IMR-90 (cell line): ENCODE measurements around the gene BECN2. TPM values are rescaled to one million over a fixed set of nuclear protein-coding genes. Genes with fewer than 3 reads are reported as not detected.

ENCODE experiments used
- ATAC-seq: fragments of 200-7000 bp; cut with Tn5 transposase; 2 replicates; pipeline ENCODE4 v1.9.1; 2020; ENCODE audit warnings: low read depth, mild to moderate bottlenecking, moderate library complexity
- BruUV-seq: library from RNA; stranded (reverse); fragments of 400-500 nt; replicated peaks from 2 replicates; lab custom pipeline; 2021; lab: Mats Ljungman, UMichigan
- CTCF ChIA-PET: fragments of 300-600 bp; formaldehyde crosslinking; extraction: SDS; loops from one replicate; lab custom pipeline; 2021; ENCODE audit warnings: antibody characterized with exemption; lab: Yijun Ruan, JAX
- POLR2A ChIA-PET: fragments of 300-600 bp; sonication (Branson Sonifier 250); formaldehyde crosslinking; loops from one replicate; lab custom pipeline; 2022; ENCODE audit warnings: antibody characterized with exemption; ENCODE audit not compliant: unreplicated experiment; lab: Charles Lee
- DNase-seq: peaks from one replicate; pipeline ENCODE4 v3.0.0; 2013
- H2AFZ ChIP-seq: replicated peaks from 2 replicates; pipeline ENCODE3; 2013; ENCODE audit warnings: low read length, mild to moderate bottlenecking; ENCODE audit not compliant: poor library complexity
- H2AK5ac ChIP-seq: 2 replicates; pipeline ENCODE4 v1.6.1; 2013; ENCODE audit warnings: low read depth, low read length, inconsistent platforms
- H2AK9ac ChIP-seq: replicated peaks from 2 replicates; pipeline ENCODE3; 2013; ENCODE audit warnings: mild to moderate bottlenecking, low read depth, low read length, moderate library complexity; ENCODE audit not compliant: poor library complexity
- H2BK120ac ChIP-seq: 2 replicates; pipeline ENCODE4 v1.6.1; 2013; ENCODE audit warnings: low read depth, low read length, inconsistent platforms
- H2BK15ac ChIP-seq: 3 replicates; pipeline ENCODE4 v1.6.1; 2013; ENCODE audit warnings: low read depth, low read length, inconsistent platforms
- H2BK20ac ChIP-seq: 2 replicates; pipeline ENCODE4 v1.6.1; 2013; ENCODE audit warnings: low read depth, mild to moderate bottlenecking, inconsistent platforms, low read length, moderate library complexity
- H2BK5ac ChIP-seq: 2 replicates; pipeline ENCODE4 v1.6.1; 2013; ENCODE audit warnings: mild to moderate bottlenecking, low read depth, low read length, inconsistent platforms; ENCODE audit not compliant: poor library complexity, severe bottlenecking
- H3K14ac ChIP-seq: replicated peaks from 2 replicates; pipeline ENCODE4 v1.6.1; 2013; ENCODE audit warnings: low read depth, low read length, inconsistent platforms
- H3K18ac ChIP-seq: 2 replicates; pipeline ENCODE4 v1.6.1; 2013; ENCODE audit warnings: low read depth, low read length, control low read depth
- H3K23ac ChIP-seq: 2 replicates; pipeline ENCODE4 v1.6.1; 2013; ENCODE audit warnings: low read depth, low read length, inconsistent platforms
- H3K27ac ChIP-seq: 2 replicates; pipeline ENCODE4 v1.5.1; 2013; ENCODE audit warnings: mild to moderate bottlenecking, control low read depth, low read length; ENCODE audit not compliant: insufficient read depth
- H3K27me3 ChIP-seq: 2 replicates; pipeline ENCODE4 v1.6.1; 2013; ENCODE audit warnings: low read length; ENCODE audit not compliant: control insufficient read depth, insufficient read depth
- H3K36me3 ChIP-seq: 2 replicates; pipeline ENCODE4 v1.6.1; 2013; ENCODE audit warnings: low read length, mixed read lengths; ENCODE audit not compliant: control insufficient read depth, insufficient read depth
- H3K4ac ChIP-seq: 2 replicates; pipeline ENCODE4 v1.6.1; 2013; ENCODE audit warnings: low read depth, low read length, inconsistent platforms
- H3K4me1 ChIP-seq: 2 replicates; pipeline ENCODE4 v1.6.1; 2013; ENCODE audit warnings: low read length, mixed read lengths; ENCODE audit not compliant: control insufficient read depth, insufficient read depth
- H3K4me2 ChIP-seq: 2 replicates; pipeline ENCODE4 v1.6.1; 2013; ENCODE audit warnings: low read depth, mild to moderate bottlenecking, control low read depth, low read length, moderate library complexity
- H3K4me3 ChIP-seq: 2 replicates; pipeline ENCODE4 v1.5.1; 2013; ENCODE audit warnings: low read depth, mild to moderate bottlenecking, control low read depth, low read length, moderate library complexity; ENCODE audit not compliant: insufficient read depth
- H3K56ac ChIP-seq: 2 replicates; pipeline ENCODE4 v1.6.1; 2013; ENCODE audit warnings: low read length, inconsistent platforms; ENCODE audit not compliant: insufficient read depth; ENCODE audit errors: extremely low read depth
- H3K79me1 ChIP-seq, 2 experiments: 2 replicates each; pipeline ENCODE4 v1.6.1; 2013; ENCODE audit warnings: low read length in 2 of 2, inconsistent platforms in 1 of 2, low read depth in 1 of 2
- H3K9ac ChIP-seq: 2 replicates; pipeline ENCODE4 v1.6.1; 2013; ENCODE audit warnings: low read depth, low read length, control low read depth
- H3K9me1 ChIP-seq: 2 replicates; pipeline ENCODE4 v1.6.1; 2013; ENCODE audit warnings: low read length, inconsistent platforms; ENCODE audit not compliant: insufficient read depth
- H3K9me3 ChIP-seq: 2 replicates; pipeline ENCODE4 v1.6.1; 2013; ENCODE audit warnings: low read length; ENCODE audit not compliant: control insufficient read depth, insufficient read depth
- H4K20me1 ChIP-seq: 2 replicates; pipeline ENCODE4 v1.6.1; 2013; ENCODE audit warnings: low read length, inconsistent platforms; ENCODE audit not compliant: insufficient read depth
- H4K5ac ChIP-seq: 2 replicates; pipeline ENCODE4 v1.6.1; 2013; ENCODE audit warnings: mild to moderate bottlenecking, low read depth, low read length, control low read depth
- H4K8ac ChIP-seq, 2 experiments: 2 replicates each; pipeline ENCODE4 v1.6.1; 2013; ENCODE audit warnings: low read depth in 2 of 2, low read length in 2 of 2, control low read depth in 1 of 2, inconsistent platforms in 1 of 2
- H4K91ac ChIP-seq: 2 replicates; pipeline ENCODE4 v1.6.1; 2013; ENCODE audit warnings: low read depth, low read length, inconsistent platforms; ENCODE audit not compliant: insufficient read depth
- BHLHE40 ChIP-seq: fragments of 150-350 bp; IDR thresholded peaks from 2 replicates; pipeline ENCODE4 v1.6.1; 2016; ENCODE audit warnings: mild to moderate bottlenecking, low read depth, low read length
- CEBPB ChIP-seq: IDR thresholded peaks from 2 replicates; pipeline ENCODE4 v1.6.1; 2012; ENCODE audit warnings: low read depth, low read length, improper control_type of control experiment
- CHD1 ChIP-seq: IDR thresholded peaks from 2 replicates; pipeline ENCODE4 v1.6.1; 2012; ENCODE audit warnings: low read depth, low read length, improper control_type of control experiment
- CTCF ChIP-seq: conservative IDR thresholded peaks from 2 replicates; pipeline ENCODE4 v1.5.1; 2012; ENCODE audit warnings: mild to moderate bottlenecking, low read depth, low read length, improper control_type of control experiment
- ELK1 ChIP-seq: fragments of 150-350 bp; IDR thresholded peaks from 2 replicates; pipeline ENCODE4 v1.6.1; 2016; ENCODE audit warnings: low read depth, mild to moderate bottlenecking, low read length, moderate library complexity, borderline replicate concordance
- FOS ChIP-seq: fragments of 150-350 bp; IDR thresholded peaks from 2 replicates; pipeline ENCODE4 v1.6.1; 2016; ENCODE audit warnings: low read depth, low read length
- MAFK ChIP-seq: IDR thresholded peaks from 2 replicates; pipeline ENCODE4 v1.6.1; 2012; ENCODE audit warnings: low read depth, low read length, improper control_type of control experiment
- MAZ ChIP-seq: IDR thresholded peaks from 2 replicates; pipeline ENCODE4 v1.6.1; 2012; ENCODE audit warnings: low read depth, mild to moderate bottlenecking, low read length, improper control_type of control experiment, moderate library complexity, borderline replicate concordance
- MXI1 ChIP-seq: IDR thresholded peaks from 2 replicates; pipeline ENCODE4 v1.6.1; 2012; ENCODE audit warnings: low read depth, mild to moderate bottlenecking, low read length, moderate library complexity, borderline replicate concordance
- NFE2L2 ChIP-seq: fragments of 150-350 bp; IDR thresholded peaks from 2 replicates; pipeline ENCODE4 v1.6.1; 2016; ENCODE audit warnings: low read depth, mild to moderate bottlenecking, low read length
- POLR2A ChIP-seq: IDR thresholded peaks from 2 replicates; pipeline ENCODE4 v1.6.1; 2012; ENCODE audit warnings: mild to moderate bottlenecking, low read depth, low read length
- RAD21 ChIP-seq: IDR thresholded peaks from 2 replicates; pipeline ENCODE4 v1.6.1; 2012; ENCODE audit warnings: low read length, improper control_type of control experiment
- RCOR1 ChIP-seq: IDR thresholded peaks from 2 replicates; pipeline ENCODE4 v1.6.1; 2012; ENCODE audit warnings: mild to moderate bottlenecking, low read length, improper control_type of control experiment; ENCODE audit not compliant: insufficient replicate concordance
- RFX5 ChIP-seq: IDR thresholded peaks from 2 replicates; pipeline ENCODE4 v1.8.0; 2012; ENCODE audit warnings: low read depth, mild to moderate bottlenecking, low read length, moderate library complexity
- SMC3 ChIP-seq: fragments of 150-350 bp; IDR thresholded peaks from 2 replicates; pipeline ENCODE4 v1.6.1; 2016; ENCODE audit warnings: low read depth, mild to moderate bottlenecking, antibody characterized with exemption, low read length, moderate library complexity
- USF2 ChIP-seq: fragments of 150-350 bp; IDR thresholded peaks from 2 replicates; pipeline ENCODE4 v1.6.1; 2017; ENCODE audit warnings: mild to moderate bottlenecking, antibody characterized with exemption, low read length, low read depth
- whole genome bisulfite sequencing, 2 experiments: methylation state at CpG; one replicate each; pipeline versions ENCODE4 v1.1.5 to v1.1.7; 2013; ENCODE audit warnings: missing lambda C conversion rate in 2 of 2; ENCODE audit not compliant: insufficient read length in 1 of 2; ENCODE audit errors: extremely low coverage in 2 of 2; 5-methylcytosine and 5-hydroxymethylcytosine counted together
- dilution Hi-C: fragments of 300-500 bp; cut with HindIII; formaldehyde crosslinking; loops from one replicate; pipeline ENCODE4 v1.14.3; 2018; ENCODE audit warnings: low sequenced_read_pairs; ENCODE audit not compliant: unreplicated experiment
- in situ Hi-C: fragments of 300-500 bp; cut with MboI; formaldehyde crosslinking; loops from 3 replicates; pipeline ENCODE4 v1.14.3; 2019; ENCODE audit warnings: low sequenced_read_pairs, inconsistent platforms, mixed read lengths
- intact Hi-C: fragments of 100-400 bp; cut with micrococcal nuclease; formaldehyde crosslinking; loops from 2 replicates; pipeline ENCODE4 v1.10.0; 2022
- polyA plus RNA-seq, 3 experiments: library from polyadenylated mRNA; depleted of rRNA; stranded (reverse); fragments of >200 nt; gene quantifications; 2 replicates each; pipeline ENCODE4 v1.2.3, GENCODE V29; 2012; ENCODE audit warnings: low replicate concordance in 1 of 3
- total RNA-seq: library from RNA; depleted of rRNA; stranded (reverse); fragments of >200 nt; gene quantifications from 2 replicates; pipeline ENCODE4 v1.2.3, GENCODE V29; 2012

The BECN2 gene
- total and polyA plus RNA-seq, 2 of the 4 experiments (the other 2 are of a cell fraction): not detected

GRCh38 chr1:241999026-241999425, 41.5 kb downstream of the BECN2 start, which contains the start of gene MAP1LC3C:
MAP1LC3C (minus strand) TSS chr1:241999098; CDS start chr1:241999008, 90 bp downstream.
- no peak within 1 kb of the TSS for H4K8ac ChIP-seq
- BruUV-seq: no TSS peak
- in situ Hi-C loops (loop anchor here (25.0 kb wide), 1 partner anchor 462 kb away; the partner anchor contains the start of gene KMO), intact Hi-C loops (loop anchor here (2.0 to 5.0 kb wide), 2 partner anchors 388 to 467 kb away; partner anchors contain the start of gene KMO), dilution Hi-C loops (no loop called here)
- no peak within 1 kb of the TSS for H3K27ac ChIP-seq
- H3K23ac ChIP-seq: no peak within 1 kb of the TSS
- peak within 1 kb of the TSS; percentile 40 for H3K4me3 ChIP-seq
- no peaks in the 10 kb centered on the region for H3K4me1 ChIP-seq
- H4K91ac ChIP-seq: no peak within 1 kb of the TSS
- H3K36me3 ChIP-seq: no peaks in the 10 kb centered on the region
- no CpG with 5 or more reads among the region's 4 CpGs for WGBS, 2 experiments
- H2BK15ac ChIP-seq: no peak within 1 kb of the TSS
- no peaks in the 10 kb centered on the region for H3K27me3 ChIP-seq
- no peaks in the 10 kb centered on the region for H3K9me3 ChIP-seq
- H4K20me1 ChIP-seq: no peaks in the 10 kb centered on the region
- no peak within 1 kb of the TSS for H2BK5ac ChIP-seq
- H2BK20ac ChIP-seq: no peak within 1 kb of the TSS
- TF ChIP-seq USF2 (no peak), NFE2L2 (no peak), SMC3 (no peak), RCOR1 (no peak), ELK1 (no peak), POLR2A (no peak), RFX5 (no peak), CHD1 (no peak), FOS (no peak), MAFK (no peak), BHLHE40 (no peak), MXI1 (no peak), CTCF (no peak), RAD21 (no peak), MAZ (no peak), CEBPB (no peak)
- ChIA-PET POLR2A (interaction anchor here (0.5 kb wide), 1 partner anchor 9 kb away, joined by 5 read pairs; no protein-coding TSS in a partner anchor), CTCF (interaction anchor here (0.6 to 2.0 kb wide), 8 partner anchors 8 to 467 kb away, joined by 3 to 9 read pairs (median 4); partner anchors contain the start of gene KMO)
- H3K79me1 ChIP-seq: no peaks in the 10 kb centered on the region
- no peak within 1 kb of the TSS for H2AK5ac ChIP-seq
- H2AFZ ChIP-seq: peak within 1 kb of the TSS; percentile 87
- no peak within 1 kb of the TSS for H3K9ac ChIP-seq
- H3K4ac ChIP-seq: no peak within 1 kb of the TSS
- H3K14ac ChIP-seq: no peak within 1 kb of the TSS
- H2AK9ac ChIP-seq: no peak within 1 kb of the TSS
- 0 out of 2 replicates have a peak within 1 kb of the TSS, but pooled peaks have one; percentile 47 for H3K56ac ChIP-seq
- DNase-seq: no peak
- H3K9me1 ChIP-seq: no peaks in the 10 kb centered on the region
- no peak for ATAC-seq
- H4K5ac ChIP-seq: no peak within 1 kb of the TSS
- peak within 1 kb of the TSS; percentile 82 for H3K4me2 ChIP-seq
- no peak within 1 kb of the TSS for H2BK120ac ChIP-seq
- H3K18ac ChIP-seq: no peak within 1 kb of the TSS
